Astrocyte of the cerebellum (primary cell): ENCODE data around the gene C21orf91.

Experiments
- DNase-seq: peaks from one replicate; pipeline ENCODE4 v3.0.0-alpha.2; 2011; ENCODE audit warnings: low read depth
- H3K4me3 ChIP-seq: 2 replicates; pipeline ENCODE4 v1.5.1; 2011; ENCODE audit warnings: mild to moderate bottlenecking, low read depth, low read length, moderate library complexity
- CTCF ChIP-seq: IDR thresholded peaks from 2 replicates; pipeline ENCODE4 v1.5.1; 2012; ENCODE audit warnings: low read length, low read depth, moderate library complexity, mild to moderate bottlenecking; ENCODE audit errors: missing control alignments
- in situ Hi-C: cut with HindIII; loops from 2 replicates; pipeline ENCODE4 v1.10.0; 2017; ENCODE audit warnings: low sequenced_read_pairs

C21orf91 gene

GRCh38 chr21:17819114-17819876 is at the start of gene C21orf91:
Gene C21orf91, minus strand, starts transcription at chr21:17819356. Its CDS starts 1,038 bp downstream, at chr21:17818318.
- no peak for TF ChIP-seq CTCF
- H3K4me3 ChIP-seq, result peak within 1 kb of the TSS; percentile 80
- in situ Hi-C loops, result no loop called here
- DNase-seq, result peak; percentile 68

- H3K4me3 ChIP-seq, result no peak overlapping the region
- no peak for DNase-seq
- in situ Hi-C loops, result no loop called here
- TF ChIP-seq CTCF, result no peak
These were observed 47.4 kb upstream of the C21orf91 start for GRCh38 chr21:17866590-17866989.

GRCh38 chr21:17859661-17860060 is 40.5 kb upstream of the C21orf91 start:
- in situ Hi-C loops, result no loop called here
- H3K4me3 ChIP-seq, result no peak overlapping the region
- no peak for DNase-seq
- TF ChIP-seq CTCF, result no peak

GRCh38 chr21:17858747-17859146 is 39.6 kb upstream of the C21orf91 start:
- in situ Hi-C loops, result no loop called here
- H3K4me3 ChIP-seq, result no peak overlapping the region
- no peak for DNase-seq
- TF ChIP-seq CTCF, result no peak

- no peak for TF ChIP-seq CTCF
These were observed 35.6 kb upstream of the C21orf91 start for GRCh38 chr21:17854745-17855144.

GRCh38 chr21:17853393-17854275 is 34.5 kb upstream of the C21orf91 start:
- TF ChIP-seq CTCF, result no peak
- H3K4me3 ChIP-seq, result no peak overlapping the region
- DNase-seq, result no peak
- in situ Hi-C loops, result no loop called here

More at GRCh38 chr21:17854745-17855144, 35.6 kb upstream of the C21orf91 start:
- DNase-seq, result no peak
- no peak overlapping the region for H3K4me3 ChIP-seq
- in situ Hi-C loops, result no loop called here
